ENCODE measurements around the gene CYTH2.

Gene CYTH2

DNA sequence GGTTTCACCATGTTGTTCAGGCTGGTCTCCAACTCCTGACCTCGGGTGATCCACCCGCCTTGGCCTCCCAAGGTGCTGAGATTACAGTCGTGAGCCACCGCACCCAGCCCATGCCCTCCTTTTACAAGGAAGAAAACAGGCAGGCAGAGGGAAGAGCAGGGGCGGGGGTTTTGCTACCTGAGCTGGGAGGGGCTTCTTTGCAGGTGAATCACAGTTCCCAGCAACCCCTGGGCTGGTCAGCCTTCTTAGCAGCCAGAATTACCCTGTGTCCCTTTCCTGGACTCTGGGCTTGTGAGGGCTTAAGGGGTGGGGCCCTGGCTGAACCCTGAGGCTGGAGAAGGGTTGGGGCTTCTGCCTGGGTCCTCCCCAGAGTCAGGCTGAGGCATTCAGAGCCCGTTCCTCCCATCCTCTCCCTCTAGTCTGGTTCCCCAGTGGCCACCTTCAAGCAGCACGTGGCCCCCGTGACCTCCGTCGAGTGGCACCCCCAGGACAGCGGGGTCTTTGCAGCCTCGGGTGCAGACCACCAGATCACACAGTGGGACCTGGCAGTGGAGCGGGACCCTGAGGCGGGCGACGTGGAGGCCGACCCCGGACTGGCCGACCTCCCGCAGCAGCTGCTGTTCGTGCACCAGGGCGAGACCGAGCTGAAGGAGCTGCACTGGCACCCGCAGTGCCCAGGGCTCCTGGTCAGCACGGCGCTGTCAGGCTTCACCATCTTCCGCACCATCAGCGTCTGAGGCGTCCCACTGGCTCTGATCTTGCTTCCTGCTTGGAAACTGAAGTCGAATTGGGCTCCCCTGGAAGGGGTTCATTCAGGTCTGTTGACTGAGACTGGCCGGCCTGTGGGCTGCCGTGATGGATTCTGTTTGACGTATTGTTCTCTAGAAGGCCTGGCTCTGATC, 16.6 kb upstream of the CYTH2 start:
- no peak overlapping the region for H3K4me3 ChIP-seq (ENCODE audit: low read length)
- TF ChIP-seq, protein P1, sequence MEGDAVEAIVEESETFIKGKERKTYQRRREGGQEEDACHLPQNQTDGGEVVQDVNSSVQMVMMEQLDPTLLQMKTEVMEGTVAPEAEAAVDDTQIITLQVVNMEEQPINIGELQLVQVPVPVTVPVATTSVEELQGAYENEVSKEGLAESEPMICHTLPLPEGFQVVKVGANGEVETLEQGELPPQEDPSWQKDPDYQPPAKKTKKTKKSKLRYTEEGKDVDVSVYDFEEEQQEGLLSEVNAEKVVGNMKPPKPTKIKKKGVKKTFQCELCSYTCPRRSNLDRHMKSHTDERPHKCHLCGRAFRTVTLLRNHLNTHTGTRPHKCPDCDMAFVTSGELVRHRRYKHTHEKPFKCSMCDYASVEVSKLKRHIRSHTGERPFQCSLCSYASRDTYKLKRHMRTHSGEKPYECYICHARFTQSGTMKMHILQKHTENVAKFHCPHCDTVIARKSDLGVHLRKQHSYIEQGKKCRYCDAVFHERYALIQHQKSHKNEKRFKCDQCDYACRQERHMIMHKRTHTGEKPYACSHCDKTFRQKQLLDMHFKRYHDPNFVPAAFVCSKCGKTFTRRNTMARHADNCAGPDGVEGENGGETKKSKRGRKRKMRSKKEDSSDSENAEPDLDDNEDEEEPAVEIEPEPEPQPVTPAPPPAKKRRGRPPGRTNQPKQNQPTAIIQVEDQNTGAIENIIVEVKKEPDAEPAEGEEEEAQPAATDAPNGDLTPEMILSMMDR (conservative IDR thresholded peaks at IDR 0.05; ENCODE audit: low read depth, low read length) = no peak

GRCh38 chr19:48454150-48454730, 14.9 kb upstream of the CYTH2 start:
- DNase-seq (ENCODE audit: low read depth) = no peak
- H3K4me3 ChIP-seq (ENCODE audit: low read length) = no peak overlapping the region
- TF ChIP-seq, protein P1 (conservative IDR thresholded peaks at IDR 0.05; ENCODE audit: low read depth, low read length) = no peak

More for the DNA sequence above, 16.6 kb upstream of the CYTH2 start:
- DNase-seq (ENCODE audit: low read depth) = no peak

- TF ChIP-seq, protein P1 (conservative IDR thresholded peaks at IDR 0.05; ENCODE audit: low read depth, low read length) = no peak
- no peak for DNase-seq (ENCODE audit: low read depth)
- H3K4me3 ChIP-seq (ENCODE audit: low read length) = no peak within 1 kb of the TSS
These were observed 13.8 kb upstream of the CYTH2 start, which contains the start of gene KCNJ14 for GRCh38 chr19:48455171-48455907. KCNJ14 (plus strand) TSS chr19:48455574; CDS start chr19:48461725, 6,151 bp downstream.

DNA sequence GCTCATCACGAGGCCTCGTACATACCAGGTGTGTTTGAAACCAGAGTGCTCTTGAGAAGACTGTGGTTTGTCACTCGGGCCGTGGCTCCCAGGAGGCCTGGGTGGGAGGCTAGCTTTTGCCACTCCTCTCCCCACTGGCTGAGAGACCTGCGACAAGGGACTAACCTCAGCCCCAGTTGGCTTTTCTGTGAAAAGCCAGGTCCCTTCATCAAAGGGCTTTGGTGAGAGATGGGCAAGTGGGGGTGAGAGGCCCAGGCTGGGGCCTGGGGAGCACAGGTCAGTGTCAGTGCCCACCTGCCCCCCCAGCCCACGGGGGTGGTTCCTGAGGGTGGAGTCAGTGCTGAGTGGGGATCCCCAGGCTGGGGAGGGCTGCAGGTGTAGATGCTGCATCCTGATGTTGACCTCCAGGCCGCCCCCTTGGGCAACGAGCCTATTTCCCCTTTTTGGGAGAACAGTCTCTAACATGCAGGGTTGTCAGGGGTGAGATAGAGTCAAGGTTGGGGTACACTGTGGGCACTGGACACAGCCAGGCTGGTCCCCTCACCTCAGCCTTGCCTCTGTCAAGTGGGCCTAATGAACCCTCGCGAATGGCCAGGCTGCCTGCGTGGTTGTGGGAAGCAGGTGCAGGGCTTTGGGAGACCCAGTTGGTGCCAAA, 13.1 kb upstream of the CYTH2 start:
- H3K4me3 ChIP-seq (ENCODE audit: low read length) = no peak overlapping the region
- TF ChIP-seq, protein P1 (conservative IDR thresholded peaks at IDR 0.05; ENCODE audit: low read depth, low read length) = no peak
- no peak for DNase-seq (ENCODE audit: low read depth)

GRCh38 chr19:48456864-48457263, 12.3 kb upstream of the CYTH2 start:
- no peak overlapping the region for H3K4me3 ChIP-seq (ENCODE audit: low read length)
- no peak for DNase-seq (ENCODE audit: low read depth)
- TF ChIP-seq, protein P1 (conservative IDR thresholded peaks at IDR 0.05; ENCODE audit: low read depth, low read length) = no peak

GRCh38 chr19:48458016-48458415, 11.2 kb upstream of the CYTH2 start:
- H3K4me3 ChIP-seq (ENCODE audit: low read length) = no peak overlapping the region
- TF ChIP-seq, protein P1 (conservative IDR thresholded peaks at IDR 0.05; ENCODE audit: low read depth, low read length) = no peak
- no peak for DNase-seq (ENCODE audit: low read depth)
